DOHH2 (cell line): ENCODE data around the gene CREB3L2.

ENCODE experiments used
- CTCF ChIP-seq: fragments of 200-600 bp; sonication (generic); IDR thresholded peaks from one replicate; pipeline ENCODE4 v1.5.1; 2014; ENCODE audit warnings: antibody characterized with exemption, mild to moderate bottlenecking, low read depth, low read length; ENCODE audit not compliant: poor library complexity, severe bottlenecking
- EZH2phosphoT487 ChIP-seq: fragments of 200-600 bp; sonication (generic); IDR thresholded peaks from 2 replicates; pipeline ENCODE4 v1.6.1; 2017; ENCODE audit warnings: borderline replicate concordance, mild to moderate bottlenecking, antibody characterized with exemption, low read length, moderate library complexity, mixed read lengths

GRCh38 chr7:137974766-137975165 is 27.1 kb downstream of the CREB3L2 start:
- TF ChIP-seq CTCF: no peak
- no peak for TF ChIP-seq EZH2phosphoT487
